Left ventricle myocardium inferior (tissue), 1 donor: ENCODE measurements around the gene PSMB11. TPM values are rescaled to one million over a fixed set of nuclear protein-coding genes. Genes with fewer than 3 reads are reported as not detected.
"Not testable (repeated sequence)": the region's sequence is repeated elsewhere in the genome, so short reads cannot be mapped to it uniquely, and the experiment has no call there.

ENCODE experiments used
- DNase-seq: peaks from one replicate; pipeline ENCODE4 v3.0.0-alpha.2; 2020
- H3K27ac ChIP-seq: fragments of 200-600 bp; replicated peaks from 2 replicates; pipeline ENCODE4 v1.8.0; 2021
- H3K27me3 ChIP-seq: fragments of 200-600 bp; 2 replicates; pipeline ENCODE4 v1.8.0; 2021; ENCODE audit warnings: low read depth
- H3K36me3 ChIP-seq: fragments of 200-600 bp; 2 replicates; pipeline ENCODE4 v1.8.0; 2021
- H3K4me1 ChIP-seq: fragments of 200-600 bp; 2 replicates; pipeline ENCODE4 v1.8.0; 2021
- H3K4me3 ChIP-seq: fragments of 200-600 bp; 2 replicates; pipeline ENCODE4 v1.8.0; 2021; ENCODE audit warnings: mild to moderate bottlenecking, moderate library complexity
- H3K9me3 ChIP-seq: fragments of 200-600 bp; replicated peaks from 2 replicates; pipeline ENCODE4 v1.8.0; 2021
- CTCF ChIP-seq: fragments of 200-600 bp; IDR thresholded peaks from 2 replicates; pipeline ENCODE4 v1.8.0; 2021; ENCODE audit warnings: antibody characterized with exemption, mild to moderate bottlenecking, borderline replicate concordance
- intact Hi-C: fragments of 100-400 bp; cut with micrococcal nuclease; formaldehyde crosslinking; loops from one replicate; pipeline ENCODE4 v1.11.0; 2022
- total RNA-seq: library from RNA; stranded (reverse); fragmentation: NEBNext Ultra II Directional; extraction: Animal tissue kit (Norgen Biotek cat#: 25700); gene quantifications from one replicate; pipeline ENCODE4 v1.2.1, GENCODE V29; 2021
- donor health status: DM: no; HTN: yes; CAD: no; lungs with severe emphysema.

The PSMB11 gene
- total RNA-seq, 1 donor from 2014 or later = not detected

GRCh38 chr14:22996768-22997654, 45.0 kb upstream of the PSMB11 start:
- no peak for TF ChIP-seq CTCF
- no peaks in the 10 kb centered on the region for H3K27me3 ChIP-seq
- H3K4me3 ChIP-seq = no peak overlapping the region
- H3K36me3 ChIP-seq = no peaks in the 10 kb centered on the region
- no peaks in the 10 kb centered on the region for H3K9me3 ChIP-seq
- no peak overlapping the region for H3K27ac ChIP-seq
- peaks cover 21% of the 10 kb centered on the region for H3K4me1 ChIP-seq
- intact Hi-C loops = no loop called here
- DNase-seq = no peak

- no peak overlapping the region for H3K27ac ChIP-seq
- H3K27me3 ChIP-seq = no peaks in the 10 kb centered on the region
- no peak for TF ChIP-seq CTCF
- H3K36me3 ChIP-seq = no peaks in the 10 kb centered on the region
- no peak for DNase-seq
- intact Hi-C loops = no loop called here
- H3K4me3 ChIP-seq = no peak overlapping the region
- H3K9me3 ChIP-seq = no peaks in the 10 kb centered on the region
- peaks cover 21% of the 10 kb centered on the region for H3K4me1 ChIP-seq
Observed at GRCh38 chr14:22997676-22998323, 44.2 kb upstream of the PSMB11 start.

GRCh38 chr14:22998329-22999012, 43.5 kb upstream of the PSMB11 start:
- Histone ChIP-seq H3K36me3 (no peaks in the 10 kb centered on the region), H3K27ac (no peak overlapping the region), H3K9me3 (no peaks in the 10 kb centered on the region), H3K4me3 (no peak overlapping the region), H3K4me1 (peaks cover 21% of the 10 kb centered on the region), H3K27me3 (no peaks in the 10 kb centered on the region)
- intact Hi-C loops = no loop called here
- TF ChIP-seq CTCF = no peak
- no peak for DNase-seq

GRCh38 chr14:23000860-23001259, 41.2 kb upstream of the PSMB11 start:
- no peak for DNase-seq
- H3K36me3 ChIP-seq = no peaks in the 10 kb centered on the region
- no peak for TF ChIP-seq CTCF
- no peaks in the 10 kb centered on the region for H3K27me3 ChIP-seq
- H3K4me1 ChIP-seq = peaks cover 14% of the 10 kb centered on the region
- H3K27ac ChIP-seq = no peak overlapping the region
- no peak overlapping the region for H3K4me3 ChIP-seq
- intact Hi-C loops = no loop called here
- H3K9me3 ChIP-seq = no peaks in the 10 kb centered on the region

- no peak for DNase-seq
- TF ChIP-seq CTCF = no peak
- no peaks in the 10 kb centered on the region for H3K9me3 ChIP-seq
- intact Hi-C loops = no loop called here
- H3K27ac ChIP-seq = no peak overlapping the region
- H3K27me3 ChIP-seq = no peaks in the 10 kb centered on the region
- H3K36me3 ChIP-seq = no peaks in the 10 kb centered on the region
- peaks cover 29% of the 10 kb centered on the region for H3K4me1 ChIP-seq
- H3K4me3 ChIP-seq = no peak overlapping the region
Observed at GRCh38 chr14:23002592-23002991, 39.4 kb upstream of the PSMB11 start.

GRCh38 chr14:23004274-23004673, 37.7 kb upstream of the PSMB11 start:
- not testable (repeated sequence) for H3K4me3 ChIP-seq

More at GRCh38 chr14:23004274-23004673, 37.7 kb upstream of the PSMB11 start:
- H3K4me1 ChIP-seq = peaks cover 28% of the 10 kb centered on the region
- H3K36me3 ChIP-seq, intact Hi-C loops, H3K9me3 ChIP-seq, H3K27ac ChIP-seq, DNase-seq, H3K27me3 ChIP-seq: not testable (repeated sequence)
